Measurements from ENCODE around the gene SLC16A13. TPM values are rescaled to one million over a fixed set of nuclear protein-coding genes. Genes with fewer than 3 reads are reported as not detected.

Gene SLC16A13
- total and polyA plus RNA-seq, 10 of the 15 experiments (the other 5 are each of a cell fraction or from before 2014, with no cell fraction given), result 0.34 to 12.1 (median 3.3) TPM

DNA sequence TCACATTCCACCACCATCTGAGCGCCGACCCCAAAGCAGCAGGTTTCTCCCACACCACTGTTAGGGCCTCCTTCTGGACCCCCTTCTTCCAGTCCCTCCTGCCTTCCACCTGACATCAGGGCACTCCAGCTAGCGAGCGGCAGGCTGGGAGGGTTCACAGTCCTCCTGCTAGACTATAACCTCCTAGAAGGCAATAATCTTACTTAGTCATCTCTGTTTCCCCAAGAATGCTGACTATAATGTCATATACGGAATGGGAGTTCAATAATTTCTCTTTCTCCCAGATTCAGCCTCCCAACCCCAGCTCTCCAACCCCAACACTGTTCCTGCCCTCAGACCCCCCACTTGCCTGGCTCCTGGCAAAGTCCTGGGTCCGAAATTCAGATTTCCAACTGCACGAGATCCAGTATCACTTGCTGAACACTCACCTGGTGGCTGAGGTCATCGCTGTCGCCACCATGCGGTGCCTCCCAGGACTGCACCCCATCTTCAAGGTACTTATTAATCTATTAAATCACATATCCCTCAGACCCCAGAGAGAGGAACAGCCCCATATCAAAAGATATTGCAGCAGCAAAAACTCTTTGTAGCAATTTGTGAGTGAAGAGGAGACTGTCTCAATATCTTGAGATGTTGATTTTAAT is 34.4 kb upstream of the SLC16A13 start:
- peaks cover 10 to 11% of the 10 kb centered on the region in 2 experiments for H3K36me3 ChIP-seq (ENCODE audit: control insufficient read depth in 2 of 2, insufficient read depth in 2 of 2, low read length in 1 of 2)
- FAIRE-seq, result no peak
- intact Hi-C loops (cut with micrococcal nuclease; ENCODE audit: unreplicated experiment), result no loop called here
- CTCF ChIA-PET, result interaction anchor here (0.9 to 15.9 kb wide), 7 partner anchors 9 to 158 kb away, joined by 3 to 237 read pairs (median 4); no protein-coding TSS in a partner anchor
- H4K20me1 ChIP-seq (ENCODE audit: control insufficient read depth, insufficient read depth), result no peaks in the 10 kb centered on the region
- no TSS peak for BruUV-seq (replicated peaks)
- H3K4me3 ChIP-seq, result no peak overlapping the region
- H3K4me2 ChIP-seq (ENCODE audit: control insufficient read depth, insufficient read depth), result no peak overlapping the region
- no peak overlapping the region for H3K9ac ChIP-seq (ENCODE audit: control insufficient read depth, insufficient read depth, low read length)
- H3K4me1 ChIP-seq (ENCODE audit: control insufficient read depth, insufficient read depth, low read length), result no peaks in the 10 kb centered on the region
- POLR2A ChIA-PET, result no interaction called here
- in situ Hi-C loops (cut with MboI), result loop anchor here (10.0 kb wide), 1 partner anchor 157 kb away; no protein-coding TSS in a partner anchor
- DNase-seq (ENCODE audit: low read depth, low spot score), result no peak
- 98% methylated on average over 10 of the region's 10 CpGs for WGBS (ENCODE audit: insufficient coverage, insufficient replicate concordance, low lambda C conversion rate, missing lambda C conversion rate)
- H3K9me3 ChIP-seq (replicated peaks; ENCODE audit: control insufficient read depth, insufficient read depth, low read length), result no peaks in the 10 kb centered on the region
- H3K27me3 ChIP-seq (replicated peaks in 1 of 2; ENCODE audit: control insufficient read depth in 2 of 2, insufficient read depth in 2 of 2, low read length in 1 of 2), result no peaks in the 10 kb centered on the region
- ATAC-seq, result peak; percentile 49; the same call in 2 of the 3 replicates
- no peak overlapping the region for H3K27ac ChIP-seq (ENCODE audit: control insufficient read depth, insufficient read depth)
- RAD21 ChIA-PET (ENCODE audit: unreplicated experiment), result interaction anchor here (1.8 to 3.8 kb wide), 2 partner anchors 91 to 158 kb away, joined by 6 to 40 read pairs; no protein-coding TSS in a partner anchor
- TF ChIP-seq NFIC (IDR thresholded peaks at IDR 0.05; ENCODE audit: low read depth, low read length), result no peak
- TF ChIP-seq, protein P1, sequence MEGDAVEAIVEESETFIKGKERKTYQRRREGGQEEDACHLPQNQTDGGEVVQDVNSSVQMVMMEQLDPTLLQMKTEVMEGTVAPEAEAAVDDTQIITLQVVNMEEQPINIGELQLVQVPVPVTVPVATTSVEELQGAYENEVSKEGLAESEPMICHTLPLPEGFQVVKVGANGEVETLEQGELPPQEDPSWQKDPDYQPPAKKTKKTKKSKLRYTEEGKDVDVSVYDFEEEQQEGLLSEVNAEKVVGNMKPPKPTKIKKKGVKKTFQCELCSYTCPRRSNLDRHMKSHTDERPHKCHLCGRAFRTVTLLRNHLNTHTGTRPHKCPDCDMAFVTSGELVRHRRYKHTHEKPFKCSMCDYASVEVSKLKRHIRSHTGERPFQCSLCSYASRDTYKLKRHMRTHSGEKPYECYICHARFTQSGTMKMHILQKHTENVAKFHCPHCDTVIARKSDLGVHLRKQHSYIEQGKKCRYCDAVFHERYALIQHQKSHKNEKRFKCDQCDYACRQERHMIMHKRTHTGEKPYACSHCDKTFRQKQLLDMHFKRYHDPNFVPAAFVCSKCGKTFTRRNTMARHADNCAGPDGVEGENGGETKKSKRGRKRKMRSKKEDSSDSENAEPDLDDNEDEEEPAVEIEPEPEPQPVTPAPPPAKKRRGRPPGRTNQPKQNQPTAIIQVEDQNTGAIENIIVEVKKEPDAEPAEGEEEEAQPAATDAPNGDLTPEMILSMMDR (IDR thresholded peaks at IDR 0.05 in 2 of 3, conservative IDR thresholded peaks at IDR 0.05 in 1 of 3; ENCODE audit: control insufficient read depth in 2 of 3, extremely low read depth in 1 of 3, insufficient read depth in 1 of 3, low read depth in 3 of 3, low read length in 3 of 3), result peak; percentile 54 to 76 (median 56)
- TF ChIP-seq EGR1 (IDR thresholded peaks at IDR 0.05; ENCODE audit: borderline replicate concordance in 1 of 2, low read depth in 2 of 2, low read length in 2 of 2), result no peak
- no peak for TF ChIP-seq MYB (IDR thresholded peaks at IDR 0.05; ENCODE audit: borderline replicate concordance, low read depth, low read length)
- peak; percentile 27; the same call in 1 of the 2 replicates for TF ChIP-seq RAD21 (IDR thresholded peaks at IDR 0.05; ENCODE audit: insufficient read depth, low read depth, low read length)
- peak; percentile 51; the same call in 1 of the 2 replicates for TF ChIP-seq SMC3 (IDR thresholded peaks at IDR 0.05; ENCODE audit: borderline replicate concordance, low read length)
- SMC1A ChIA-PET (ENCODE audit: uncharacterized antibody, unreplicated experiment), result interaction anchor here (1.6 to 5.2 kb wide), 2 partner anchors 34 to 91 kb away, joined by 3 to 41 read pairs; partner anchors contain the start of gene SLC16A13
- no peak overlapping the region for H2AFZ ChIP-seq (ENCODE audit: control insufficient read depth, low read depth, low read length)
- H3K79me2 ChIP-seq (ENCODE audit: control insufficient read depth, insufficient read depth, low read length), result no peaks in the 10 kb centered on the region

All from GM12878 (cell line).